Stimulated activated naive CD8-positive, alpha-beta T cell treated with anti-CD3 and anti-CD28 coated beads, Interleukin-15, Interleukin-2, amounts not matched to agents 100 U/mL and 50 U/mL, for 24 hours (primary cell): Measurements from ENCODE around the gene NAGK.
"Not testable (repeated sequence)": the region's sequence is repeated elsewhere in the genome, so short reads cannot be mapped to it uniquely, and the experiment has no call there.

Source experiments
- ATAC-seq: fragments of 150-1000 bp; cut with Tn5 transposase; one replicate; pipeline ENCODE4 v1.10.0; 2021
- DNase-seq: peaks from one replicate; pipeline ENCODE4 v3.0.0; 2021

Gene NAGK

DNA sequence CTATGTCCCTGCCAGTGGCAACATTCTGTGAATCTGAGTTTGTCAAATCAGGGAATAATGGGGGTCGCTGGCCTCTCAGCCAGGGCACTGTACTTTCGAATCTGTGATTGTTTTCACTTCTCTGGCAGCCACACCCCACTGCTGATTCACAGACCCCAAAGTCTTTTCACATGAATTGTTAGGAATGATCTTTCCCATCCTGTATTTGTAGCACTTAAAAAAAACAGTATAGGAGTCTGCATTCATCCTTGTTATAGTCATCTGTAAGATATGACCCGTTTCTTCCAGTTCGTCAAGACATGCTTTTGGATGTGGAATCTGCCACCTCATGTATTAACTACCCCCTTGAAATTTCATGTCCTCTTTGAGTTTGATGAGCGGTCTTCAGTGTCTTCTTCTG lies 928 bp downstream of the NAGK start:
- ATAC-seq (no peak), DNase-seq (no peak)

GRCh38 chr2:71070294-71071093 lies 2.0 kb downstream of the NAGK start:
- ATAC-seq, result no peak
- no peak for DNase-seq

DNA sequence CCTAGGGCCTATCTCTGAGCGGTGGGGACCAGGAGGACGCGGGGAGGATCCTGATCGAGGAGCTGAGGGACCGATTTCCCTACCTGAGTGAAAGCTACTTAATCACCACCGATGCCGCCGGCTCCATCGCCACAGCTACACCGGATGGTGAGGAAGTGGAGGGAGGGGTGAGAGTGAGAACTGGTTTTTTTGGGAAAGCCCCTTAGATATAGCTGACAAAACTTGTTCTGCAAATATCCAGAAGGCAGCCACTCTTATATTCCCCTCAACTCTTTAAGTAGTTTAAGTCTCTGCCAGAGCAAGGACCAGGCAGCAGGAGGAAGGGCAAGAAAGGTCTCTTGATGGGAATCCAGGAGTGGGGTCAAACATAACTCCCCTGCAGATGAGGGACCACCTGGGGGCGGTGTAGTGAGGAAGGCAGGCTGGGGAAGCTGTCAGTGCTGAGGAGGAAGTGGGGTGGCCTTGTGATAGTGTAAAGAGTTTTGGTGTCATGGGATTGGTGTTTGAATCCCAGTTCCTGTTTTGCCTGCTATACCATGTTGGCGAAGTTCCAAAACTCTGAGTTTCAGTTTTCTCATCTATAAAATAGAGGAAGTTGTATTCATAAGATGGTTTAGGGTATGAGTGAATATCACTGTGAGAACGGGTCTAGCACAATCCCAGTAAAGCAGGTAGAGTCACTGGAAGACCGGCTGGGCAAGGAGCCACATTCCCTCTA lies 3.4 kb downstream of the NAGK start:
- DNase-seq (peak; percentile 63), ATAC-seq (peak; percentile 20)

DNA sequence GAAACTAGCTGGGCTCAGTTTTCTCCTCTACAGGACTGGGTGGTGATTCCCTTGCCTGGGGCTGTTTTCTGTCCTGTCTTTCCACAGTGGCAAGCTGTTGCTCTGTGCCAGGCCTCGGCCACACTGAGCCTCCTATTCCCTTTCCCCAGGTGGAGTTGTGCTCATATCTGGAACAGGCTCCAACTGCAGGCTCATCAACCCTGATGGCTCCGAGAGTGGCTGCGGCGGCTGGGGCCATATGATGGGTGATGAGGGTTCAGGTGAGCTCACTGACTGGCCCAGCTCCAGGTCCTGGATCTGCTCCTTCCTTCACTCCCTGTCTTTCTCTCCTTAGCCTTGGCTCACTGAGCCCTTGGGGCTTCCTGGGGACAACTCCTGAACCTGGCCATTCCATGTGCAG lies 4.0 kb downstream of the NAGK start:
- ATAC-seq (no peak), DNase-seq (no peak)

DNA sequence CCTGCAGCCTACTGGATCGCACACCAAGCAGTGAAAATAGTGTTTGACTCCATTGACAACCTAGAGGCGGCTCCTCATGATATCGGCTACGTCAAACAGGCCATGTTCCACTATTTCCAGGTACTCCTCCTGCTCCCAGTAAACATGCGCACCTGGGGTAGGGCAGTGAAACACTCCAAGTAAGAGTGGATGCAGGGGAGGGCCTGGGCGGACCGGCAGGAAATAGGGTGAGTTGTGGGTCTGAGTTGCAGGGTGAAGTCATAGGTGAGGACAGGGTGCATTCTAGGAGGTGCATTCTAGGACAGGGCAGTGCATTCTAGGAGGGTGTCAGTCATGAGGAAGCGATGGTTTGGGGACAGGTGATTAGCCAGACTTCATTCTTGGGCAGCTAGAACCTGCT lies 5.0 kb downstream of the NAGK start:
- ATAC-seq, result no peak
- DNase-seq, result no peak

GRCh38 chr2:71074893-71075395 lies 6.5 kb downstream of the NAGK start:
- ATAC-seq (no peak), DNase-seq (no peak)

DNA sequence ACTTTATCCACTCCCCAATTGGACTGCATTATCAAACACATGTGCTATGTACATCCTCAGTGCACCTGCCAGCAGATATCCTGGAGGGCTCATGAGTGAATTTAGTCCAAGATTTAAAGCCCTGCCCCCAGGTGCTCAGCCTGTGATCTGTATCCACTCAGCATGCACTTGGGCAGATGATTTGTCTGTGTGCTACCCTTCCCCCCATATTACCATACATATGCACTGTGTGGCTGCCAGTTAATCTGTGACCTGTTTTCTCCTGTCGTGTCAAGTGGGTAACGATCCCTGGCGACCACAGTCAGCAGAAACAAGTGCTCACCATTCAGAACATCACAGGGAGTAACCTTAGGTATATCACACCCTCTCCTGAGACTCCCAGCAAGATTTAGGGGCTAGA lies 10.2 kb downstream of the NAGK start:
- ATAC-seq (no peak), DNase-seq (no peak)

DNA sequence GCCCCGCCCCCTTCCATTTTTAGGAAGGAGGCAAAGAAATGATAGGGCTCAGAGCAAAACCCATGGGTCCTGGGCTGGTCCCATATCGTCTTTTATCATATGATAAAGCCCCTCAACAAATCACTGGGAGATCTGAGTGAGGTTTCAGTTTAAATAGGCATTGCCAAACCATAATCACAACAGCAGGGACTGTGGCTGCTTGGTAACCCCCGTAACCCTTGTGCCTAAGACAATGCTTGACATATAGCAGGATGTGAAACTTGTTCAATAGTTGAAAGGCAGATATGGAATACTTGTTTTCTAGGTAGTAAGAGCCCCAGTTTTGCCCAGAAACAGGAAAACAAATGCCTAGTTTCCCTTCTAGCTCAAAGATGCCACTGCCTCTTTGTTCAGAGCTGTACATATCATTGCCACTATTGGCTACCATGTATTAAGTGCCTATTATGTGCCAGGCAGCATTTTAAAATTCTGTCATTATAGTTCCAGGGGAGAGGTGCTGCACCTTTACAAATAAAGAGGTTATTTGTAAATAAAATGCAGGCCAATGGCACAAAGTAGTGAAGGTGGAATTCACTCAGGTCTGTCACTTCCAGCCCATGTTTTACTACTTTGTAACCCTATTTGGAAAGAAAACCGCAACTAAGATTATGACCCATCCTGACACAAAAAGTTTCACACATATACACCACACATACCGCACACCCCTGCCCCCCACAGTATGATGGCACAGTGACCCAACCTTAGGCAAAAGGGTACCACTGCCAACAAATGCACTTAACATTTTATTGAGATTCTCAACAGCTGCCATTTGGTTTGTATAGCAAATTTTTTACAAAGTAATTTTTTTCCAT lies 14.2 kb downstream of the NAGK start:
- peak; percentile 89 for ATAC-seq

GRCh38 chr2:71083297-71083696 lies 14.8 kb downstream of the NAGK start:
- DNase-seq, ATAC-seq: not testable (repeated sequence)

More for the DNA sequence above, 14.2 kb downstream of the NAGK start:
- DNase-seq, result peak; percentile 68

GRCh38 chr2:71083752-71084312 lies 15.4 kb downstream of the NAGK start:
- DNase-seq, ATAC-seq: not testable (repeated sequence)

GRCh38 chr2:71085325-71086003 lies 17.0 kb downstream of the NAGK start:
- ATAC-seq, result not testable (repeated sequence)

GRCh38 chr2:71089475-71089874 lies 21.0 kb downstream of the NAGK start:
- ATAC-seq, DNase-seq: not testable (repeated sequence)

More at GRCh38 chr2:71085325-71086003, 17.0 kb downstream of the NAGK start:
- not testable (repeated sequence) for DNase-seq

DNA sequence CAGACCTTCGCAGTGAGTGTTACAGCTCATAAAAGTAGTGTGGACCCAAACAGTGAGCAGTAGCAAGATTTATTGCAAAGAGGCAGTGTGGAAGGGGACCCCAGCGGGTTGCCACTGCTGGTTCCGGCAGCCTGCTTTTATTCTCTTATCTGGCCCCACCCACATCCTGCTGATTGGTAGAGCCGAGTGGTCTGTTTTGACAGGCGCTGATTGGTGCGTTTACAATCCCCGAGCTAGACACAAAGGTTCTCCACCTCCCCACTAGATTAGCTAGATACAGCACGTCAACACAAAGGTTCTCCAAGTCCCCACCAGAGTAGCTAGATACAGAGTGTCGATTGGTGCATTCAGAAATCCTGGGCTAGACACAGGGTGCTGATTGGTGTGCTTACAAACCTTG lies 23.4 kb downstream of the NAGK start:
- not testable (repeated sequence) for ATAC-seq, DNase-seq

GRCh38 chr2:71092491-71093260 lies 24.2 kb downstream of the NAGK start:
- ATAC-seq, DNase-seq: not testable (repeated sequence)

DNA sequence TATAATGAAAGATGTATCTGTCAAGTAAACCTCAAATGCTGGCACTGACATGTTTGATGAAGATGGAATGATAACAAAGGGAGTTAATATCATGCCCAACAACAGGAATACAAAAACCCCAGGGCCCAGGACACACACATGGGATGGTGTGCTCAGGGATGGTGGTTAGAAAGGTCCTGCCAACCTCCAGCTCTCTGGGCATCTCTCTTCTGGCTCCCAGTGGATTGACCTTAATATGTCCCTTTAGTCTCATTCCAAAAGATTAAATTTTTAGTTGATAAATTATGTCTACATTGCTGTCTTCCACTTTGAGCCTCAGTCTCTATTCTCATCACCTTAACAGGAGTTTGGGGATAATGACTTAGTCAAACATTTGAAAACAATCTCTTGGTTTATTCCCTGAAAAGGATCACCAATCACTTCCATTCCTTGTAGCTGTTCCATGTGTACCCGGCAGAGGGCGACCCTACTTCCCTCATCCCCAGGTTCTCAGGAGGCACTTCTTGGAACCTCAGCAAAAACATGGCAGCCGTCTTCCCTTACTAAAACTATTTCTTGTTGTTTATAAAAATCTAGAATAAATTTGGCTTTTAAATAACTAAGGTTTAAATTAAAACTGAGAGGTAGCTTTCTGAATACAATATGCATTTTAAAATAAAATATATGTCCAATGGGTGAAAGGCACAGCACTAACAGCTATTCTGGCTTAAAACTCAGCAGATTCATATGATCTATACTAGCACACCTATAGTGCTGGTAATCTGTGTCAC lies 31.9 kb downstream of the NAGK start:
- ATAC-seq (peak; percentile 63), DNase-seq (peak; percentile 64)

DNA sequence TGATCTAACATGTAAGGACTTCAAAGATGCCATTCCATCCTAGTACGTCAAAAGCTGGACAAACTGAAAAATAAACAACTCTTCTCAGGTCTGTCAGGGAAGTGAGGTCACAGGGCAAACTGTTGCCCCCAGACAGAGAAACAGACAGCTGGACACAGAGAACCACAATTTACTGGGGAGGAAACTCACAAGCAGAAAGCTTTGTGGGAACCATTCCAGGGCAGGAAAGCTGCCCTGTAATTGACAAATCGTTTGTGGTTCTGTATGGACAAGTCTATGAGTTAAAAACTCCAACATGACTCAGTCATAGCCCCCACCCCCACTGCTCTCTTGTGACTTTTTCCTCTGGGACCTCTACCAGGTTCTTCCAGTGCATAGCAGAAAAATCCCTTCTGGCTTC lies 33.2 kb downstream of the NAGK start:
- DNase-seq (no peak), ATAC-seq (no peak)

DNA sequence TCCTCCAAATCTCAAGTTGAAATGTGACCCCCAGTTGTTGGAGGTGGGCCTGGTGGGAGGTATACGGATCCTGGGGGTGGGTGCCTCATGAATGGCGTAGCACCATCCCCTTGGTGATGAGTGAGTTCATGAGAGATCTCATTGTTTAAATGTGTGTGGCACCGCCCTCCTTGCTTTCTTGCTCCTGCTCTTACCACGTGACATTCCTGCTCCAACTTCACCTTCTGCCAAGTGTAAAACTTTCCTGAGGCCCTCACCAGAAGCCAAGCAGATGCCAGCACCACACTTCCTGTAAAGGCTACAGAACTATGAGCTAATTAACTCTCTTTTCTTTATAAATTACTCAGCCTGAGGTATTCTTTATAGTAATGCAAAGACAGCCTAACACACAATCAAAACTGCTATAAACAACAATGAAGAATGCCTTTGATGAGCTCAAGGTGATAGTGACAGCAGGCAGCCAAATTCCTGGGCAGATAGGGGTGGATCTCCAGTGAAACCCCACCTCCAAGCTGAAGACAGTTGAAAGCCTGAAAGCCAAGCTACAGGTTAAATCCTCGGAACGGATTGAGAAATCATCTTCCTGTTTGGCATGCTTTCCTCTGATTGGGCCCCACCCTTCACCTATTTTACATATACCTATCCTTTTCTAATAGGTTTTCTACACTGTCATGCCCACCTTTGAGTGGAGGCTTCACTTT lies 34.7 kb downstream of the NAGK start:
- no peak for ATAC-seq
- no peak for DNase-seq

GRCh38 chr2:71103809-71104208 lies 35.4 kb downstream of the NAGK start:
- DNase-seq (no peak), ATAC-seq (no peak)

DNA sequence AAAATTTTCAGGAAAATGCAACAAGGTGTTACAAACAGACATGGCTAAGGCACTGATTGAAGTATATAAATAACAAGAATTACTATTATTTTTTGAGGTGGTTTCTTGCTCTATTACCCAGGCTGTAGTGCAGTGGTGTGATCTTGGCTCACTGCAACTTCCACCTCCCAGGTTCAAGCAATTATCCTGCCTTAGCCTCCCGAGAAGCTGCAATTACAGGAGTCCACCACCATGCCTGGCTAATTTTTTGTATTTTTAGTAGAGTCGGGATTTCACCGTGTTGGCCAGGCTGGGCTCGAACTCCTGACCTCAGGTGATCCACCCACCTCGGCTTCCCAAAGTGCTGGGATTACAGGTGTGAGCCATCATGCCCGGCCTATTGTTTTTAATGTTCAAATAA lies 38.0 kb downstream of the NAGK start:
- not testable (repeated sequence) for DNase-seq, ATAC-seq
